DMS114 treated with DMSO at 0.1 percent for 48 hours (cell line): ENCODE results near the gene SF3B6.
"Not testable (repeated sequence)": the region's sequence is repeated elsewhere in the genome, so short reads cannot be mapped to it uniquely, and the experiment has no call there.

Experiments used
- DNase-seq: peaks from one replicate; lab custom pipeline; 2025; ENCODE audit not compliant: unreplicated experiment; lab: John Stamatoyannopoulos, UW

Gene SF3B6

DNA sequence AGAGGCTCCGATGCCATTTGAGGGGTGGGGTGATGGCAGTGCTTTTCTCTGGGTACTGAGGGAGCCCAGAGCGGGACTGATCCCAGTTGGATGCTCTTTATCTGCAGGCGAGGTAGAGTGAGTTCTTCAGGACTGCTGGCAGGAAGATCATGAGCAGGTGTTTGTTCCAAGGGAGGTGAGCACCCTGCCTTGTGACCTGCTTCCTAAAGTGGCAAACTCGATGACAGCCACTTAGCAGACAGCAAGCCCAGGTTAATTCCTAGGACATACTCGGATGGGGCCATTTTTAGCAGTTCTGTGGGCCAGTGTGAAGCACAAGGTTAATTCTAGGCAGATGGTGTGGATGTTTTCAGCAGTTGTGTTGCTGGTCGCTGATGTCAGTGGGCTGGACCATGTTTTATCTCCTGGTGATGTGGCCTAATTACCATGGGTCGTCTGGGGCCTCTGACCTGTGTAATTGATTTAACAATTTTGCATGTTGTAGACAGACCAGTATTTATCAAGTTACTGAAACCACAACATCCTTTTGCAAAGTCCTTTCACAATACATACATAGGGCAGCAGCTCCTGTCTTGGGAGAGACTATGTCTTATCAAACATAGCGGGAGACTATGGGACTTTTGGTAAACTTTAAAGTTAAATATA, 21.6 kb downstream of the SF3B6 start:
- DNase-seq = no peak

DNA sequence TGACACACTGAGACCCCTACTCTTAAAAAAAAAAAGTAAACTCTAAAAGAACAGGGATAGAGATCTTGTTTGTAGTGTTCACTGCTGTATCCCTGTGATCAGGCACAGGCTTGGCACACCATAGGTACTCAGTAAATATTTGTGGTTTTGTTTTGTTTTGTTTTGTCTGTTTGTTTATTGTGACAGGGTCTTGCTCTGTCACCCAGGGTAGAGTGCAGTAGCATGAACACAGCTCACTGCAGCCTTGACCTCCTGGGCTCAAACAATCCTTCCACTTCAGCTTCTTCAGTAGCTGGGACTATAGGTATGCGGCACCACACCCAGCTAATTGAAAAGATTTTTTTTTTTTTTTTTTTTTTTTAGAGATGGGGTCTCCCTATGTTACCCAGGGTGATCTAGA, 23.2 kb downstream of the SF3B6 start:
- no peak for DNase-seq

DNA sequence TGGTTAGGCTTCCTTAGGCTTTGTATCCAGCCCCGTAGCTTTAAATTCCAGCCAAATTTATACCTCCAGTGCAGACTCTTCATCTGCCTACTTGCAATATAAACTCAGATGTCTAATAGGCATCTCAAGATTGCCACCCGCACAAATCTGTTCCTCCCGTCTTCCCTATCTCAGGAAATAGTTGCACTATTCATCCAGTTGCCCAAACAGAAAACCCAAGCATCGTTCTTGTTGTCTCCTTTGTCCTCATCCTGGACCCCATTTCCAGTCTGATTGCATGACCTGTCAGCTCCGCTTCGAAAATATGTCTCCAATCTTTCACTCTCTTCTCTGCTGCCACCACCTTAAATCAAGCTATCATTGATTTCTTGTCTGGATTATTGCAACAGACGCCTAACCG, 24.3 kb downstream of the SF3B6 start:
- DNase-seq = no peak

DNA sequence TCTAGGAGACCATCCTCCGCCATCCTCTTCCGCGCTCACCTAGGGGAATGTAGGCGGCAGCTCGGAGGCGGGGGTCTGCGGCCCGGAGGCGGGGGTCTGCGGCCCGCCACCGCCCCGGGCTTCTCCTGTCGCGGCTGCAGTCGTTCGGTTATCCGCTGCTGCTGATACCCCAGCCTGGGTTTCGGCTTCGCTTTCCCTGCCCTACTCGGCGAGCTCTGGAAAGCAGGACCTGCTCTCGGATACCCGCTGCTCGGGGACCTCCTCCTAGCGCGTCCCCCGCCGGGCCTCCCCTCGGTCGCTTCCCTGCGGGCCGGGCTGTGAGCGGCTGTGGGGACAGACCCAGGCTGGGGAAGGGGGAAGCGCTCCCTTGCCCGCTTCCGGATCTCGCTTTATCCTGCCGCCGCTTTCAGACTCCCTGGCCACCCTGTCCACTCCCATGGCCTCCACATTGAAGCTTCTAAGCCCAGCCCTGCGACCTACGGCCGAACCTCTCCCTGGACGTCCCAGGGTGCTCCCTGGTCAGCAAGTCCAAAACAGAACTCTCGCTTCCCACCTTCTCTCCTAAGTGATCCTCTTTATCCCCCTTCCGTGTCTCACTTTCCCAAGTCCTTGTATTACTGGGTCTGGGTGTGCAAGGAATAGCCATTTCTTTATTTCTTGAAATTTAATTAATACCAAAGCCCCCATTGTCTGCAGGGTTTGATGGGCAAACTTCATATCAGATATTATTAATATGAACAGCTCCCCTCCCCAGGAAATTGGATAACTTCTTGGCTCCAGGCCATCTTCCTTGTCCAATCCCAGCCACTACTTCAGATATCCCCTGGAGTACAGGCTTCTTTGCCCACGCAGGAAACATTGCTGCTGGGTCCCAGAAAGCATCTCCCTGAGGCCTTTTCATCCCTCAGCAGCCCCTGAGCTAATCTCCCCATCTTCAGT, 25.8 kb downstream of the SF3B6 start:
- DNase-seq = no peak

DNA sequence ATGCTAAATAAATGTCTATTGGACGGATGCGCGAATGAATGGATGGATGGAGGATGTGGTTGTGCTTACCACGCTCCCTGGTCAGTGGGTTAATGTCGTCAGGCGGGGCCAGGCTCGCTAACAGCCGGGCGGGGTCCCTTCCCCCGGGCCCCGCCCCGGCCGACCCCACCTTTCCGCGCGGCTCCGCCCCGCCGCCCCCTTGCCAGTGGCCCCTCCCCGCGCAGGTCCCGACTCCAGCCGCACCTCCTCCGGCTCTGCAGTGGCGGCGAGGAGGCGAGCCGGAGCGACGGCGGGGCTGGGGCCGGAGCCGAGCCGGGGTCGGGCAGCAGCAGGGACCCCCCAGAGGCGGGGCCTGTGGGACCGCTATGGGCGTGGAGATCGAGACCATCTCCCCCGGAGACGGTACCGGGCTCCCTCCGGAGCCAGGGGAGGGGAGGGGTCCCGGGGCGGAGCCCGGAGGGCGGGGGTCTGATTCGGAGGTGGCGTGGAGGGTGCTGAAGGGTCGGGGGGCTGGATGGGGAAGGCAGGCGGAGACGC, 26.6 kb downstream of the SF3B6 start, which contains the start of gene FKBP1B:
TSS of gene FKBP1B (plus strand) at position 257 of the 537 bp plus-strand sequence. CDS start at position 366, 109 bp downstream.
- peak; percentile 32 for DNase-seq

DNA sequence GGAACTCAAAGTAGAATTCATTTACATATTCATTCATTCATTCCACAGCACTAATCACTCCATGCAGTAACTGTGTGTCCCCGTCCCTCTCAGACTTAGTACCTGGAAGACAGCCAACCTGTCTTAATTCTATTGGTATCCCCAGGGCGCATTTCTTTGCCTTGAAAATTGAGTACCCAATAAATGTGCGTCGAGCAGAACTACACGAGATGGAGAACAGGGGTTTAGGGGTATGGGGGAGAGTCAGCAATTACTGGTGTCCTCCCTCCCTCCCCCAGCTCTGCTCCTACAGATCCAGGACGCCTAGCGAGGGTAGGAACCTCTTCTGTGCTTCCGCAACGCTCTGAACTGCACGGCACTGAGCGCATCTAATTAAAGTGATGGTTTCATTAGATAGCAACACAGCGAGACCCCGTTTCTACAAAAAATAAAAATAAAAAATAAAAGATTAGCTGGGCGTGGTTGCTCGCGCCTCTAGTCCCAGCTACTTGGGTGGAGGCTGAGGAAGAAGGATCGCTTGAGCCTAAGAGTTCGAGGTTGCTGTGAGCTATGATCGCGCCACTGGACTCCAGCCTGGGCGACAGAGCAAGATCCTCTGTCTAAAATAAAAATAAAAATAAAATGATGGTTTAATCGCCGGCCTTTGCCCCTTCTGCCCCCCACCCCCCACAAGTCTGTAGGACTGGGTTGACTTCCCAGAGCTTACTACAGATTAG, 27.2 kb downstream of the SF3B6 start:
- no peak for DNase-seq

DNA sequence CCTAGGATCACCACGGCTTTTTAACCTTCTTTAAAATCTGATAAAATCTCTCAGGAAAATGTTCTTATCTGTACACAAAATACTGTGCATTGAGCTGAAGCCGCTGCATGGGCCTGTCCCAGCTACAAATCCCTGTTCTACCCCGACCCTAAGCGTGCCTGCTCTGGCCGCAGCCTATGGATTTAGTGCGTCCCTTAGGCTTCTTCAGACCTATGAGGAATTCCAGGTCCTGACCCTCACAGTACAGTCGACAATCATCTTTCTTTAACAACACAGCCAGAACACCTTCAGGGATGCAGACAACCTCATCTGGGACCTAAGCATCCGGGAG, 28.5 kb downstream of the SF3B6 start:
- no peak for DNase-seq

DNA sequence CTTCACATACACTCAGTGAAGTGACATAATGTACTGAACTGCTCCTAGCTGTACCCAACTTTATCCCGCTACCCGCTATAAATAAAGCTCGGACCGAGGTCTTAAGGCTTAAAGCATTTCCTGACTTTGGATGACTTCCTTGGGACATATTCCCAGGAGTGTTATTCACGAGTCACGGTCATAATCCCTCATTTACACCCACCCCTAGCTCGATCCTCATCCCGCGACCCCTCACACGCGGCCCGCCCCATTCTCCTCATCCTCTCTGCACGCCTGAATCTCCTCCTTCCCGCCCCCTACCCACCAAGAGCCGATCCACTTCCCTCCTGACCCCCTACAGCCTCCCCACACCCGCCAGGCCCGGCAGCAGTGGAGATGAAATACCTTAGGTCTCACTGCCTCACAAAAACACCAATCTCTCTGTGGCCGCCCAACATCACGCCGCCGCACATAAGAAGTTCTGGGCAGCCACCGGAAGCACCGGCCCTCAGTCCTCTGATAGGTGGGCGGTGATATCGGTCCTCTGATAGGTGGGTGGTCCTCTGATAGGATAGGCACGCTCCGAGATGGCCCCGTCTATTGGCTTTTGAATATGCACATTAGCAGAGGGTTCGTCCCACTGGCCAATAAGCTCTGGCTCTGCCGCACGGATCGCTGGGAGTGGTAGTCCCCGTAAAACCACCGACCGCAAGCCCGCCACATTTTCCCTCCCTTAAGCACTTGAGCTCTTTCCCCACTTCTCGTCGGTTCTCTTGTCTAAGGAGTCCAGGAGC, 29.0 kb downstream of the SF3B6 start, which contains the start of gene WDCP:
TSS of gene WDCP (minus strand) at position 462 of the 773 bp plus-strand sequence. CDS start 7,897 bp downstream, outside the sequence.
- peak; percentile 99 for DNase-seq

DNA sequence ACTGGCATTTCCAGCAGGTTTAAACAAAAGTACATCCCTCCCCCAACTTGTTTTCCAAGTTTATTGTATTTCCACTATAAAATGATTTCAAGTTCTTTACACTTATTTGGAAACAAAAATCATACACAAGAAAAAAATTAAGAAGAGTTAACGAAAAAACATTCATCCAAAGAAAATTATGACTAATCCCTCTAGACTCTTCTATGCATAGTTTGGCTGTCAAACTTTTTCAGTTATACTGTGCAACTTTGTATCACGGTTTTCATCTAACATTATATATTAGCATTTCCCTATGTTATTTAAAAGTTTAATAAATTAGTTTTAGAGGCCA, 29.6 kb downstream of the SF3B6 start:
- DNase-seq = no peak

DNA sequence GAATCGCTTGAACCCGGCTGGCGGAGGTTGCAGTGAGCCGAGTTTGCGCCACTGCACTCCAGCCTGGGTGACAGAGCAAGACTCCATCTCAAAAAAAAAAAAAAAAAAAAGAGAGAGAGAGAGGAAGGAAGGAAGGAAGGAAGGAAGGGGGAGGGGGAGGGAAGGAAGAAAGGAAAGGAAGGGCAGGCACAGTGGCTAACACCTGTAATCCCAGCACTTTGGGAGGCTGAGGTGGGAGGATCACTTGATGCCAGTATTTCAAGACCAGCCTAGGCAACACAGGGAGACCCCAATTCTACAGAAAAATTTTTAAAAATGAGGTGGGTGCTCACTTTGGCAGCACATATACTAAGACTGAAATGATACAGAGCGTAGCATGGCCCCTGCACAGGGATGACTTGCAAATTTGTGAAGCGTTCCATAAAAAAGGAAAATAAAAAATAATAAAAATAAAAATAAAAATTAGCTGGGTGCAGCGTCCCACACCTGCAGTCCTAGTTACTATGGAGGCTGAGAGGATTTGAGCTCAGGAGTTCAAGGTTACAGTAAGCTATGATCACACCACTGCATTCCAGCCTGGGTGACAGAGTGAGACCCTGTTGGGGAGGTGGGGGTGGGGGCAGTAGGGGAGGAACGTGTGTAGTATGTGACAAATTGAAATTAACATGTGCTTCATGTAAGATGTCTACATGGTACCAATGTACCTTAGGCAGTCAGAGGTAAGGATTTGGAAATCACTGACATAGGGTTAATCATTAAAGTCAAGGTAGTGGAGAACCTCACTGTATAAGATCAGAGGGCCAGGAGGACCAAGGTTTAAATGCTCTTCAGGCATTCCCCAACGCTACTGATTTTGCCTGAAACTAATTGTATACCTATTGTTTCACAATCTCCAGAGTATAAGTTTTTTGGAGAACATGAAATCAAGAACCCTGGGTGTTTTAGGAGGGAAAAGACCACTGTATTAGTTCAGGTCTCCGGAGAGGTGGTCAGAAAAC, 30.3 kb downstream of the SF3B6 start:
- DNase-seq = no peak

DNA sequence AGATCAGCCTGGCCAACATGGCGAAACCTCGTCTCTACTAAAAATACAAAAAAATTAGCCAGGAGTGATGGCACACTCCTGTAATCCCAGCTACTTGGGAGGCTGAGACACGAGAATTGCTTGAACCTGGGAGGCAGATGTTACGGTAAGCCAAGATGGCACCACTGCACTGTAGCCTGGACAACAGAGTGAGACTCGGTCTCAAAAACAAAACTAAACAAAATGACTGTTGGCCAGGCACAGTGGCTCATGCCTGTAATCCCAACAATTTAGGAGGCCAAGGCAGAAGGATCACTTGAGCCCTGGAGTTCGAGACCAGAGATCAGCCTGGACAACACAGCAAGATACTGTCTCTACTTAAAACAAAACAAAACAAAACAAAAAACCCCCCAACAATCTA, 33.0 kb downstream of the SF3B6 start:
- DNase-seq = not testable (repeated sequence)

DNA sequence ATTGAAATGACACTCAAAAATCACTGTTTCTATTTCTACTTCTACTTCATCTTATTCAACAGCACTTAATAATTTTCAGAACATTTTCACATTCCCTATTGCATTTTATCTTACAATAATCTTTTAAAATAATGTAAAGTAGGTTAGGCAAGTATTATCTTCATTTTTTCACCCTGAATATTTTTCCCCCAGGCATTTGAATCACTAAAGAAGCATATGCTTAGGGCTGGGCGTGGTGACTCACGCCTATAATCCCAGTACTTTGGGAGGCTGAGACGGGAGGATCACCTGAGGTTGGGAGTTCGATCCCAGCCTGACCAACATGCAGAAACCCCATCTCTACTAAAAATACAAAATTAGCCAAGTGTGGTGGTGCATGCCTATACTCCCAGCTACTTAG, 35.6 kb downstream of the SF3B6 start:
- no peak for DNase-seq

DNA sequence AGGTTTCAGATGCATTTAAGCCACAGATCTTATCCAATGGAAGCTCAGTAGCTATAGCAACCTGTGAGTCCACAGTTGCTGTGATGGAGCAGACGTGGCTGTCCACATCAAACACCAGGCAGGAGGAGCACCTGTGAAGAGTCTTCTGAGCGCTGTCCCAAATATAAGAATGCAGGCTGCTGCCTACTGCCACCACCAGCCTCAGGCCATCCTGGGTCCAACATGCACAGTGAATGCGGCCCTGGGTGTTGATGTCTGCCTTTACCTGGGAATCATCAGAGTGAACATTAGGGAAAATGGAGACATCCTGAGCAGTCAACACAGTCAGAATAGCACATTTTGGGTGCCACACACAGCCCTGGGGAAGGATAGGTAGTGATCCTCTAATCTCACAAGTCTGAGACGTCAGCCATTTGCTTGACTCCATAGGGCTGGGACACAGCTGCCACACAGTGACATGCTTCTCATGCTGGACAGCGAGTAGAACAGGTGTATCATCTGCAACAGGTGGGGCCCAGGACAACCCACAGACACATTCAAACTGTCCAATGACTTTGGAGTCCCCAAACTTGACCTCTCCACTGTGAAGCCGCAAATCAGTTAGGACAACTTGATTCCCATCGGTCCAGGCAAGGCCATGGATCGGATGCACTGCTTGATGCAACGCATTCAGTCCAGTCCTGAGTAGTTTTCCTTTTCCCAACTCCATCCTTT, 37.2 kb downstream of the SF3B6 start:
- no peak for DNase-seq

DNA sequence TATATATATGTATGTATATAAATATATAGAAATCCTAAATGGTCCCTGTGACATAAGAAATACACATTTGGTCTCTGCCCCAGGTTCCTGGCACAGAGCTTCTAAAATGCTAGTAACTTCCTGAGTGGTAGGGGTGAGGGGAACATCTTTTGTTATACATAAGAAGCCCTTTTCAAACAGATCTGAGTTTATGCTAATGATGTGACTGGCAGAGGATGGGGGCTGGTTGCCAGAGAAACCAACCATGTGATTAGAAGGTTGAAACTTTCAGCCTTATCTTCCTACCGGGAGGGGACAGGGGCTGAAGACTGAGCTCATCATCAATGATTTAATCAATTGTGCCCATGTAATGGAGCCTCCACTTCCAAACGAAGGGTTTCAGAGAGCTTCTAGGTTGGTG, 49.9 kb downstream of the SF3B6 start:
- no peak for DNase-seq

DNA sequence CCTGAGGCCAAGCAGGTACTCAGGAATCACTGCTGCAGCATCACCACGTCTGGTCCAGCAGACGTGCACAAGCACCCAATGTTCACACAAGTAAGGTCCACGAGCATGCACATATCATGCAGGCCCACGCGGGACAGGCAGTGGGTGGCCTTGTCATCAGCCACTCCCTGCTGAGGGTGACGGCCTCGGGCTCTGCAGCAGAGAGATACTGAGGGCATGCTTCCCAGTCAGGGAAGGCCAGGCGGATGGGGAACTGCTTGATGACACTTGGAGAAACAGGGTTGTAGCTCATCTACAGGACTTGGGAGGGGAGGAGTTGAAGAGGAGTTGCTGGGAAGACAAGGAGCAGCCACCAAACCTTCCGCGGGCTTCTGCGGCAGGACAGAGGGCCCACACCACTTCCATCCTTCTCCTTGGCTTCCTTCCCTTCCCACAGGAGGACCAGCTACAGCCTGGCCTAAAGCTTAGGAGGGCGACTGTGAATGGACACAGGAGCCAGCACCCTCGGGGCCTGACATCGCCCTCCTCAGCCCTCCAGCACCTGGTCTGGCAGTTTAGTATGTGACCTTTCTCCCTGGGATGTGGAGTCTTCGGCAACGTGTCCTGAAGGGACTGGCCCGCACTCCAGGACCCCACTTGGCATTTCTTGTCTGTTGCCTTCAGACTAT, 51.0 kb downstream of the SF3B6 start:
- no peak for DNase-seq

DNA sequence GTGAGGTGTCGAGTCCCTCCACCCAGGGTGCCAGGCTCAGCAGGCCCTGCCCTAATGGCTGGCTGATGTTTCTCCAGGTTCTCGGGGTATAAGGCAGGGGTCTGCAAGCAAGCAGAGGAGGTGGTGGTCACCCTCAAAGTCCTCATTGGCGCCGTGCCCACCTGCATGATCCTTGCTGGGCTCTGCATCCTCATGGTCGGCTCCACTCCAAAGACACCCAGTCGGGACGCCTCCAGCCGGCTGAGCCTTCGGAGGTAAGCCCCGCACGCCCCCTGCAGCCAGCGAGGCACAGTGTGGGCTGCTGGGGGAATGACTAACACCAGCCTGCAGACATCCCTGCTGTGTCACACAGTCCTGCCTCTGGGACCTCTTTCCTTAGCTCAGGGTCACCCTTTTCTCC, 52.1 kb downstream of the SF3B6 start:
- no peak for DNase-seq

DNA sequence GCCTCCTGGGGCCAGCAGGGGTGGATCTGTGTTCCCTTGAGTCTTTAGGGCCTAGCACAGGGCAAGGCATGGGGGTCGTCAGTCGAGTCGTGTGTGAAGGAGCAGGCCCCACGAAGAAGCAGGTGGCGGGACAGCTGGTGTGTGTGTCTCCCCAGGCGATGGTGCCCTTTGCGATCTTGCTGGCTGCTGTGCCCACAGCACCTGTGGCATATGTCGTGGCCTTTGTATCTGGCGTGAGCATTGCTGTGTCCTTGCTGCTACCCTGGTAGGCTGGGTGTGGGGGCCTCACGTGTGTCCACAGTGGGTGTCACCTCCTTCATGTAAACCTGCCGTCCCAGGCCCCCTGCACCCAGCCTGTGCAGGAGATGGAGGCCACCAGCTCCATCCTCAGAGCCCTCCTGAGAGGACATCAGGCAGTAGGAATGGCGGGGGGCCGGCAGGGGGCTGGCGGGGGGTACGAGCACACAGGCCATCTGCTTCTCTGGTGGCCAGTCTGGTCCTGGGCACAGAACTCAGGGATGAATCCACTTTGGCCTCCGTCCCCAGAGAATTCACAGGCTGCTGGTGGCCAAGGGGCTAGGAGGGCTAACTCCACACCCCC, 53.1 kb downstream of the SF3B6 start:
- DNase-seq = no peak
